Activated CD8-positive, alpha-beta memory T cell treated with anti-CD3 and anti-CD28 coated beads, Interleukin-2, amount 50 U/mL, for 1 hour (primary cell): ENCODE data around the gene PRIM1.
A peak's percentile ranks its signal among the peaks of the same experiment; 100 is the strongest.
"Not testable (repeated sequence)": the region's sequence is repeated elsewhere in the genome, so short reads cannot be mapped to it uniquely, and the experiment has no call there.

ENCODE experiments used
- DNase-seq: peaks from one replicate; pipeline ENCODE4 v3.0.0-alpha.2; 2020; ENCODE audit errors: extremely low read depth

The PRIM1 gene

GRCh38 chr12:56751712-56752598 lies at the start of gene PRIM1:
Gene PRIM1, minus strand, starts transcription at chr12:56752323. Its CDS starts 25 bp downstream, at chr12:56752298.
- DNase-seq, result peak; percentile 37

GRCh38 chr12:56800221-56800620 lies 48.1 kb upstream of the PRIM1 start:
- DNase-seq, result no peak

- DNase-seq, result not testable (repeated sequence)
These were observed 47.2 kb upstream of the PRIM1 start for GRCh38 chr12:56799345-56799744.

GRCh38 chr12:56795791-56796190 lies 43.7 kb upstream of the PRIM1 start:
- DNase-seq, result not testable (repeated sequence)

GRCh38 chr12:56795046-56795562 lies 43.0 kb upstream of the PRIM1 start:
- not testable (repeated sequence) for DNase-seq

GRCh38 chr12:56793124-56793523 lies 41.0 kb upstream of the PRIM1 start:
- not testable (repeated sequence) for DNase-seq

- DNase-seq, result no peak
These were observed 40.6 kb upstream of the PRIM1 start for GRCh38 chr12:56792678-56793077.

- DNase-seq, result not testable (repeated sequence)
These were observed 37.3 kb upstream of the PRIM1 start for GRCh38 chr12:56789429-56789828.

- no peak for DNase-seq
These were observed 35.4 kb upstream of the PRIM1 start for GRCh38 chr12:56787498-56787897.

GRCh38 chr12:56785874-56786273 lies 33.8 kb upstream of the PRIM1 start:
- DNase-seq, result no peak

- DNase-seq, result no peak
These were observed 33.2 kb upstream of the PRIM1 start for GRCh38 chr12:56785141-56785865.

- no peak for DNase-seq
These were observed 29.6 kb upstream of the PRIM1 start for GRCh38 chr12:56781726-56782125.

GRCh38 chr12:56778756-56779155 lies 26.6 kb upstream of the PRIM1 start:
- DNase-seq, result no peak

GRCh38 chr12:56776654-56777053 lies 24.5 kb upstream of the PRIM1 start:
- no peak for DNase-seq

- DNase-seq, result no peak
These were observed 23.5 kb upstream of the PRIM1 start for GRCh38 chr12:56775638-56776037.

- no peak for DNase-seq
These were observed 21.0 kb upstream of the PRIM1 start for GRCh38 chr12:56773113-56773512.

- no peak for DNase-seq
These were observed 20.5 kb upstream of the PRIM1 start for GRCh38 chr12:56772625-56773024.

GRCh38 chr12:56769868-56770267 lies 17.7 kb upstream of the PRIM1 start:
- no peak for DNase-seq

GRCh38 chr12:56768424-56768823 lies 16.3 kb upstream of the PRIM1 start:
- no peak for DNase-seq

- no peak for DNase-seq
These were observed 14.4 kb upstream of the PRIM1 start for GRCh38 chr12:56766535-56766934.

GRCh38 chr12:56763753-56764657 lies 11.9 kb upstream of the PRIM1 start:
- no peak for DNase-seq

- no peak for DNase-seq
These were observed 9.7 kb upstream of the PRIM1 start for GRCh38 chr12:56761812-56762211.
